Kidney capillary endothelial cell (primary cell): ENCODE results near the gene PFKFB2.

Experiments used
- DNase-seq: peaks from one replicate; pipeline ENCODE4 v3.0.0-alpha.2; 2018; ENCODE audit warnings: low spot score

The PFKFB2 gene

DNA sequence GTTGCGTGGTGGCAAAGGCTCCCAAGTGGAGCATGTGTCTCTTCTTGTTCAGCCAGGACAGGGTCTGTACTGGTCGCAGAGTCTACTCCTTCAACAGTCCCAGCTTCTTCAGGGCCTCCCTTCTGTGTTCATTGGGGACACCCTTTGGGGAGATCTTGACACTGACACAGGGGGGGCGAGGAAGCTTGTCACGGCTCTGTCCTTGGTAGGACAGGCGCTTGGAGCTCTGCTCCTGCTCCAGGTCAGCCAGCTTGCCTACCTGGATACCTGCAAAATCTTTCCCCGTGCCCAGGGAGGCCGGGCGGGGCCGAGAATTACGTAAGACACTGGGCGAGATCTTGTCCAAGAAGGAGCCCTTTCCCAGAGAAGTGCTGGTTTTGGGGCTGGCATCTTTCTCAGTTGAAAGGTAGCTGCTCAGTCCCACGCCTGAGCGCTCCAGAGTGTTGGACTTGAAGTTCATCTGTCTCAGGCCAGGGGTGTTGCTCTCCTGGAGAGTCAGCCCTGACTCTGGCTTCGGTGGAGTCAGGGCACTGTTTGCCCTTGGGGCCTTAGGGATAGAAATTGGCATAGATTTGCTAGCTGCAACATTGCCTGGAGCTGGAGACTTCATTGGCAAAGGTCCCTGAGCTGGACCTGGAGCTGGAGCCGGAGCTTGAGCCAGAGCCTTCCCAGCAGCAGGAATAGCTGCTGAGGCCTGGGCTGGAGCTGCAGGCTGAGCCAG, 31.0 kb upstream of the PFKFB2 start:
- DNase-seq, result no peak

- DNase-seq, result no peak
Observed at GRCh38 chr1:207022996-207023679, 29.9 kb upstream of the PFKFB2 start.

DNA sequence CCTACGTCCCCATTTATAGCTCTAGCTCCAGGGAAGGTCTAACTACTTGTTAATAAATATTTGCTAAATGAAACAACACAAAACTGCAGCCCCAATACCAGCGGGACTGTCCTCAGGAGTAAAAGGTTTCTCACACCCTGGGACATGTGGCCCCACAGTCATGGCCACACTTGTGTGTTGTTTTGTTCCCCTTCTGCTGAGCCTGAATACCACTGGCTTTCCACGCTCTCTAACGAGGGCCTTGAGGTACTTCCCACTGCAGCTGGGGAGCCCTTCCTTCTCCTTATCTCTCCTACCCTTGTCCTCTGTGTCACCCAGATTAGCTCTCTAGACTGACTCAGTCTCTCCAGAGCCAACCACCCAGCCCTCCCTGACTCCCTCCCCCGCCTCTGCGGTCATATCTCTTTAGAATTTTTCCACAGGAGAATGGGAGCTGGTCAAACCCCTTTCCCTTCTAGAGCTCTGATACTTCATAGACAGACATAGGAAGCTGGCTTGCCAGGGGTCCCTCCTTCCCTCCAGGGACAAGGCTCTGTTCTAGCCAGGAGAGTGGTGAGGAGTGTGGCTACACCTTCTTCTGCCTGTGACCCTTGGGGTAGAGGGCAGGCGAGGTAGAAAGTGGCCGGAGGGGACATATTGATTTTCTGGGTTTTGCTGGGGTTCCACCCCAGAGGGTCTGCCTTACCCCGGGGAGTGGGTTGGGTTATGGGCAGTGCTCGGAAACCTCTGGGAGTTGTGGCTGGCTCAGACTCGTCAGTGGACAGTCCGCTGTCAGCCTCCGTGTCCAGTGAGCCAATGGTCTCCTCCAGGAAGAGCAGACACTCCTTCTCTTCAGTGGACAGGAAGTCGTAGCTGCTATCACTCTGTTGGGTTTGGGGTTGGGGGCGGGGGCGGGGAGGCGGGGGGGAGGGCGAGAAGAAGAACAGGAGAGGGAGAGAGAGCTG, 28.6 kb upstream of the PFKFB2 start:
- no peak for DNase-seq

GRCh38 chr1:207025146-207025880, 27.8 kb upstream of the PFKFB2 start:
- peak; percentile 30 for DNase-seq

- DNase-seq, result peak; percentile 43
Observed at GRCh38 chr1:207026104-207026534, 27.0 kb upstream of the PFKFB2 start.

GRCh38 chr1:207027206-207027777, 25.8 kb upstream of the PFKFB2 start:
- no peak for DNase-seq

GRCh38 chr1:207027921-207028320, 25.2 kb upstream of the PFKFB2 start:
- DNase-seq, result no peak

GRCh38 chr1:207028884-207029650, 24.0 kb upstream of the PFKFB2 start:
- DNase-seq, result no peak

- DNase-seq, result no peak
Observed at GRCh38 chr1:207029701-207030521, 23.2 kb upstream of the PFKFB2 start.

DNA sequence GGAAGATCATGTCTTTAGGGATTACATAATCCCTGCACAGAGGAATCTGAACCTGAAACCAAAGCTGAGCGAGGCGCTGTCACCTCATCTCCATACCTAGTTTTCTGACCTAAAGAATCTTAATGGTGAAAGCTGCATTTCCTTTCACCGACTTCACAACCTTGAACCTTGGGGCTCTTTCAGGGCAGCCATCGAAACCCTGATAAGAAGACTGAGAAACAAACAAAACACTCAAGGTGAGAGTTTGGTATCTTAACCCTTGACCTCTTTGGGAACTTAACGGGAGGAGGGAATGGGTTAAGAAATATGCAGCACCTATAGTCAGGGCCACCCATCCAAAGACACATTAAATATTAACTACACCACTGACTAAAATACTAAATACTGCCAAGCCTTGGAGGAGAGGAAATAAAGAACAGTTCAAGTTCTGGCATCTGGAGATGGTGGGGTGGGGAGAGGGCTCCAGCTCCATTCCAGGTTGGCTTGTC, 22.5 kb upstream of the PFKFB2 start:
- DNase-seq, result no peak

DNA sequence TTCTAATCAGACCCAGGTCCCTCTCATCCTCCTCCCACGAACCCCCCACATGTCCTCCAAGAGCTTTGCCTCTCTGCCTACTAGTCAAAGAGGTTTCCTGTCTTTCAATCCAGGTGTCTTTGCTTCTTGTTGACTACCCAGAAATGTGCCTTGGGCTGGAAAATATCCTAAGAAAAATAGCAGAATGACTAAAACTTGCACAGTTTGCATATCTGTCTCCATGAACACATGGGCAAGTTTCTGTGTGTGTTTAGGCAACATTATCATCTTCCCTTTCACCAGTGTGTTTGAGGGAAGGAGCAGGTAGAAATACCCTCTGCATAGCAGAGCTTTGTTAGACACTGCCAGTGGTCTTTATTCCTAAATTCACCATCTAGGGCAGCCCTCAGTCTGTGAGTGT, 22.1 kb upstream of the PFKFB2 start:
- no peak for DNase-seq

GRCh38 chr1:207031632-207032264, 21.3 kb upstream of the PFKFB2 start:
- DNase-seq, result no peak

- no peak for DNase-seq
Observed at GRCh38 chr1:207032528-207033017, 20.5 kb upstream of the PFKFB2 start, which contains the start of gene C1orf116. Gene C1orf116, minus strand, starts transcription at chr1:207032756. Its CDS starts 5,158 bp downstream, at chr1:207027598.

DNA sequence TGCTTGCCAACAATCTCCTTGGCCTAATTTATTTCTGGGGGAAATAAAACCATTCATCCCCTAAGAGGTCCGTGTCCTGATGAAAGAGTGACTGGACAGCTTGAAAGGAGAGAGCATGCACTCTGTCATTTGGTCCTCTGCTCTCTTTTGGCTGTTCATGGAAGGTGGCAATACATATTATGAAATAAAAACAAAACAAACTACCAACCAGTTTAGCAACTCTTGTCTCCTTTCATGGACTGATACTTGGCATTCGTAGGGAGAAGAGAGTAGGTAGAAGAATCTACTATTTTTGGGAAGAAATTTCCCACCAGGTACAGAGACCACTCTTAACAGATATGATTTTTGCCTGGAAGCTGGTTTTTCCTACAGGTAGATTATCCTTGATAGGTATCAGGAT, 19.8 kb upstream of the PFKFB2 start:
- DNase-seq, result no peak

GRCh38 chr1:207034208-207034607, 18.9 kb upstream of the PFKFB2 start:
- no peak for DNase-seq

DNA sequence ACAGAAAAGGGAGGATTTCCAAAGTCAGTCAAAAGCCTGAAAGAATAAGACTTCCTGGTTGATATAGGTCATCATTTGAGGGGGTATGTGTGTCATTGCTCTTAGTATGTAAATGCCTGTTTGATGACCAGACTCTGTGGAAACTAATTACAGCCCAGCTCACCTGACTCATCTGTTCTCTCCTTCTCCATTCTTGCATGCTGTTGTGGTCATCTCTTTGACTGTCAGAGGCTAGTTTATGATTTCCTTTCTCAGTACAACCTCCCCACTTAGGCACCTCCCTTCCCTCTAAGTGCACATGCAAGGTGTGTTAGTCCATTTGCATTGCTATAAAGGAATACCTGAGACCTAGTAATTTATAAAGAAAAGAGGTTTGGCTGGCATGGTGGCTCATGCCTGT, 18.1 kb upstream of the PFKFB2 start:
- no peak for DNase-seq

GRCh38 chr1:207035877-207036551, 17.1 kb upstream of the PFKFB2 start:
- DNase-seq, result no peak

DNA sequence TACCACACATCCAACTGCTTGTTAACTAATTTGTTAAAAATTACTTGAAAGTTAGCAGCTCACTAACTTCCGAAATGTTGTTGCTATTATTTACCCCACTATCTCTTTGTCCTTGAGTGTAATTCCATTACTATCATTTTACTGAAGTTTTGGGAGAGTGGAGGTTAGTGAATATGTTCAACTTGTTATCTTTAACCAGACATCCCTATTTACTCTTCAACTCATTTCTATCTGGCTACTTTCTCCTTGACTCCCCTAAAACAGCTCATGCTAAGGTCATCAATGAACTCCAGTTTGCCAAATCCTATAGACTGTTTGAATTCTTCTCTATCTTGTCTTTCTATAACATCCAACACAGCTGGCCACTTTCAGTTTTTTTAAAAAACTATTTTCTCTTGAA, 16.2 kb upstream of the PFKFB2 start:
- DNase-seq, result no peak
